ENCODE results near the gene TM4SF18. TPM values are rescaled to one million over a fixed set of nuclear protein-coding genes. Genes with fewer than 3 reads are reported as not detected.

The TM4SF18 gene
- polyA plus RNA-seq, 10 donors, result 12.1 to 21.0 (median 15.9) TPM

DNA sequence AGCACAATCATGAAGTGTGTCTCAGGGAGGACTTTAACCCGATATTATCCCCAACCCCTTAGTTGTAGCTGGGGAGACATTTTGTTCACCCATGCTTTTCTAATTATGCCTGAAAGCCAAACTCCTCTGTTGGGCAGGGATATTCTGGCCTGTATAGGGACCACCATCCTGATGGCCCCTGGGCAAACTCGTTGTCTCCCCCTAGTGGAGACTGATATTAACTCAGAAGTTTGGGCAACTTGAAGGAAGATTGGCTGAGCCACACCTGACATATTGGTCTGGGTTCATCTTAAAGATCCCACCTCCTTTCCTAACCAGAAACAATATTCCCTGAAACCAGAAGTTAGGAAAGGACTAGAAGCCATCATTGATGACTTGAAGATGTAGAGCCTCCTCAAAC is 42.3 kb downstream of the TM4SF18 start:
- no peak for DNase-seq

DNA sequence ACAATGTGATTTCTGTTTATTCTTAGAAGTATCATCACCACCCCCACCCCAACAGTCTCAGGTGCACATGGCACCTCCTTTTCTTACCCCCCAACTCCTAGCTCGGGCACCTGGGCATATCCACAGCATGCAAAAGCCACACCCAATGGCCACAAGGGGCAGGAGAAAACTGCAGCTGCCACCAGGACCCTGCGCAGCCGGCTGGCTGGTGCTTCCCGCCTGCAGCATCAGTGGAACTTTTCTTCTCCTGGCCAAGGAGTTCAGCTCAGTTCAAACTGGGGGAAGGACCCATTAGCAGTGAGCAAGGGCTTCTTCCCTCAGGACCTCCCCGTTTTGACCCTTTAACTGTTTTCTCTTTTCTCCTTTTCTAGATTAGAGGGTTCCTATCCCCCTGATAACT is 44.8 kb downstream of the TM4SF18 start:
- DNase-seq, result no peak

DNA sequence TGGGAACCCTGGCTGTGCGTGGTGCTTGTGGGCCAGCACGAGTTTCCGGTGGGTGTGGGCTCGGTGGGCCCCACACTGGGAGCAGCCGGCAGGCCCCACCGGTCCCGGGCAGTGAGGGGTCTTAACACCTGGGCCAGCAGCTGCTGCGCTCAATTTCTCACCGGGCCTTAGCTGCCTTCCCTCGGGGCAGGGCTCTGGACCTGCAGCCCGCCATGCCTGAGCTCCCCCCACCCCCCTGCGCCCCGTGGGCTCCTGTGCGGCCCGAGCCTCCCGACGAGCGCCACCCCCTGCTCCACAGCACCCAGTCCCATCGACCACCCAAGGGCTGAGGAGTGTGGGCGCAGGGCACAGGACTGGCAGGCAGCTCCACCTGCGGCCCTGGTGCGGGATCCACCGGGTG is 49.4 kb downstream of the TM4SF18 start:
- DNase-seq, result no peak

DNA sequence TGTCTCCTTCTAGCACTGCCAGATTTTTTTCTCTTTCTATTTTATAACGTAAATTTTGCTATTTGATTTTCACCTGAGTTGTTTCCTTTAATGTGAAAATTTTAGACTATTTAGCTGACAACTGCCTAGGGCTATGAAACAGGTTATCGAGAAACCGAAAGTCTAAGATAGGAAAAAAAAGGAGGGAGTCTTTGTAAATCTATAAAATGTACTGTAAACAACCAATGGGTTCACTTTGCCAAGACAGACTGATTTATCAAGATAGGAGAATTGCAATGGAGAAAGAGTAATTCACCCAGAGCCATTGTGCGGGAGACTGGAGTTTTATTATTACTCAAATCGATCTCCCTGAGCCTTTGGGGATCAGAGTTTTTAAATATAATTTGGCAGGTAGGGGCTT is 50.0 kb downstream of the TM4SF18 start:
- DNase-seq, result no peak

DNA sequence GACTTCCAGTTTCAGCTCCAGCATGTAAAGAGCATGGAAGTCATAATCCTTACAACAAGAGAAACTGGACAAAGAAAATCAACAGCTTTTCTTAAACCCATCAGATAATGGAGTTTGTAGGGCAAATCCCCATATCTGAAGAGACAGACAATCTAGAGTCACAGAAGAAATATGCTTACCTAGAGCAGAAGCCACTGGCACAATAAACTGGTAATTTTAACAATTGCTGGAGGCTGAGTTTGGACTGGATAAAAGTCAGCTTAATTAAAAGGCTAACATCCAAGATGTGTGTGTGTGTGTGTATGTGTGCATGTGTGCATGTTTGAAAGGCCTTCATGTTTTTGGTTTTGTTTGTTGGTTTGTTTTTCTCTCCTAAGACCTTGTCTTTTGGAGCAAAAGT is 50.6 kb downstream of the TM4SF18 start:
- DNase-seq, result no peak

DNA sequence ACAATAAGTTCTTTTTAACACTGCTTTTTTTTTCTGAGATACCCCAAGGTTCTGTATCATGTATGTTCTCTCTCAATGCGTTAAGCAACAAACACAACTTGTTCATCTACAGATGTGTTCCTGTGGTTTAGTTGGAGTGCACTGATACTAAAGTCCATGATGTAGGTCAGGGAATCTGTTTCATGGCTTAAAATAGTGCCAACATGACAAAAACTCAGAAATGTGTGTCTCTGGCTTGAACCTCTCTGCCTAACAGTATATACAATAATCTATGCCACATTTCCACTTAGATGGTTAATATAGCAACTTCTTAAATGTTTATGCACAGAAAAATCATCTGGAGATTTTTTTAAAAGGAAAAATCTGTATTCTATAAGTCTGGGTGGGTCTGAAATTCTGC is 51.1 kb downstream of the TM4SF18 start:
- no peak for DNase-seq

DNA sequence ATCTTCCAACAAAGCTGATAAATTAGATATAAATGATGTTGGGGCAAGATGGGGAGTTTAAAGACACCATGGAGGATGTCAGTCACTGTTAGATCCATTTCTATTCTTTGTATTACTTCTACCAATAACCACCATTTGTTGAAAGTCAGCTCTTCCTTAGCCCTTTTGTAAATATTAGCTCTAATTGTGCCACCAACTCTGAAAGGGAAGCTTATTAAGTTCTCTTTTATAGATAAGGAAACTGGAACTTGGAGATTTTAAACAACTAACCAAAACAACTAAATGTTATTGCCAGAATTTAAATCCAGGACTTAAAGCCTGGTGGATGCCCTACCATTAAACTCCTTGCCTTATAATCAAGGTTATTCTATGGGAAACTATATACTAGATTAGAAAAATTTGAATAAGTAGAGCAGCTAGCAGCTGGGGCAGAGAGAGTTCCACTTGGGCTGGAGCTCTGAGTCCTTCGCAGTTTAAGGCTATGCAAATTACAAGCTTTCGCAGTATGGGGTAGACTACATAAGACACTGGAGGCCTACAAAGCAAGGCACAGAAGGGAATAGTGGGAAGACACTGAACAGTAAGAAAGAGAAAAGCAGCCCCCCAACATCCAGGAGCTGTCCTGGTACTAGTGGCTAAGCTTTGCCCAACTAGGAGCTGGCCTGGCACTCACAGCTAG is 52.6 kb downstream of the TM4SF18 start:
- no peak for DNase-seq

DNA sequence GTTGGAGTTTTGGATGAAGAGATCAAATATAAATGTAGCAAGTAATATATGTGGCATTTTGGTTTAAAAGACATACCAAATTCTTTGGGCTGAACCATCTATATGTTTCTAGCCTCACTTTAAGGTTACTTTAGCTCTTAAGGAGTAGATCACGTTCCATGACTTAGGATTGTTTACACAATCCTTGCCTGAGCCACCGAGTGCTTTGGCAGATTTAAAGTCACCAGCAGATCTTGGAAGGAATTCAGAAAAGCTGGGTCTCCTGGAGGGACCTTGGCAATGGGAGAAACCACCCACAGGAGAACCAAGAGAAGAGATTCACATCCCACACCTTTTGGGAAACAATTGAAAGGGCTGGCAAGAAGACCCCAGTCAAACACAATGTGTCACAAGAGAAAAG is 54.5 kb downstream of the TM4SF18 start:
- DNase-seq, result no peak

DNA sequence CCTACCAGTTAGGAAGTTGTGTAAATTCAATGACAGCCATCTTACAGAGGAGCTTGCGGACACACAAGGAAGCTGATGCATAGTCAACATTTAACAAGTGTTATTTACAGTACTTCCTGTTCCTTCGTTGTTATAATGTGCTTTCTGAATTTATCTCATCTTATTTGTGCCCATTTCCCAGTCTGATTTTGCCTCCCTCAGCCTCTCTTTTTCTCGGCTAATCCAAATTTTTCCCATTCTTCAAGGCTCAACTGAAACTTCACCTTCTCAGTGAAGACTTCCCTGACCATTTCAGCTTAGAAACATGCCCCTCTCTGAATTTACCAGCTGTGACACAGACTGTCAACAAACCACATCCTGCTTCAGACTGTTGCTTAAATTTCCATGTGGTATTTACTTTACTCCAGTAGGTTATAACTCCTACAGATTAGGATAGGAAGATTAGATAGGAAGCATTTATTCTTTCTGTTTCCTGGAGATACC is 56.1 kb downstream of the TM4SF18 start:
- DNase-seq, result peak in 1 of 3 donors; percentile 54

DNA sequence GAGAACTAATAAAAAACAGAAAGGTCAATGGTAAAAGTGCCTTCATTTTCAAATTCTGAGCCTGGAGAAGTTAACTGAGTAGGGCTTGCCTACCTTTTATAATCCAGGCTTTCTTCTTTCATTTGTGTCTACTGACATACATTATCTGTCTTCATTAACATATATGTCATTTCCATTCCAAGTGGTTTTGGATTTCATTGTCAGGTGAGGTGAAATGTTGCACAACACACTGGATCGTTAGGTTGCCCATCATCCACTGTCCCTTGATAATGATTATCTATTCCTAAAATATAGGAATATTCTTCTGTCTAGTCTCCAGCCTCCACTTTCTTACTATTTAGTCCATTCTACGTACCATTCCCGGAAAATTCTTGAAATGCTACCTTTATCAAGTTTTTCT is 56.8 kb downstream of the TM4SF18 start:
- DNase-seq, result no peak

DNA sequence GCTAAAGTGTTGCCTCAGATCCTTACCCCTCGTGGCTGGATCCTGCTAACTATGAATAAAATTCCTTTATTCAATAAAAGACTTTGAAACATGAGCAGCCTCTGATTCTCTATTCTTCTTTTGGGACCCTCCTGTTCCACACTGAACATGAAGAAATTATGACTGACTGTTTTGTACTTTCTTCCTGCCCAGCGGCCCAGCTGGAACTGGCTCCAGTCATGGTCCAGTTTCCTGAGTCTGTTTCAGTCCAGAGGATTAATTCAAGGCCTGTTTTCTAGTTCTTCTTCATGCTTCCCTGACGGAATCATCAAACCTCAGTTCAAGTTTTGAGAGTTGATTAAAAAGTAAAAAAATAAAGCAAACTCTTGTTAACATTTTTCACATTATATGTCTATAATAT is 59.2 kb downstream of the TM4SF18 start:
- peak in 1 of 3 donors; percentile 14 for DNase-seq

DNA sequence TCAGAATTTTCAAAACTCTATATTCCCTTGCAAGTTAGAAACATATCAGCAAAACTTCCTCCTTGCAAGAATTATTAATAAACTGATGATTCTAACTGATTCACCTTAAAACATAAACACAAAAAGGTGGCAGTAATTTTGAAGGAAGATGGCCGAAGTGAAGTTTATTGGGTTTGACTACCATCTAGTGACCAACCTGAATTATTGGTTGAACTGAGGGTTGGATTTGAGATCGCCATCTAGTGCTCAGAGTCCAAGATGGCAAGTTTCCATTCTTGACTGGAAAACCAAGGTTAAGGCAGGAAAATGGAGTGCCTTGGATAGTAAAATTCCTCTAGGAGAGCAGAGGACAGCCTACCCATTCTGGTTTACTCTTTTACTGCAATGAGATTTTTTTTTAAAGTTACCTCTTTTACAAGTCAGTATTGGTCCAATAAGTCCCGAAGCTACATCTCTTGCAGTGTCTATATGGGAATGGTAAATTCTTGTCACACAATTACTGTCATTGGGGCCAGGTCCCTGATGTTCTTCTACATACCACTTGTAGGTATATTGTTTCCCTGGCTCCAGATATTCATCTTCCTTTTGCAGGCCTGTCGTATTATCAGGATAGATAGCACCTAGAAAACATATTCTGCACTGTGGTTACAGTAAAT is 60.2 kb downstream of the TM4SF18 start:
- peak; percentile 80 to 88 (median 85) for DNase-seq

DNA sequence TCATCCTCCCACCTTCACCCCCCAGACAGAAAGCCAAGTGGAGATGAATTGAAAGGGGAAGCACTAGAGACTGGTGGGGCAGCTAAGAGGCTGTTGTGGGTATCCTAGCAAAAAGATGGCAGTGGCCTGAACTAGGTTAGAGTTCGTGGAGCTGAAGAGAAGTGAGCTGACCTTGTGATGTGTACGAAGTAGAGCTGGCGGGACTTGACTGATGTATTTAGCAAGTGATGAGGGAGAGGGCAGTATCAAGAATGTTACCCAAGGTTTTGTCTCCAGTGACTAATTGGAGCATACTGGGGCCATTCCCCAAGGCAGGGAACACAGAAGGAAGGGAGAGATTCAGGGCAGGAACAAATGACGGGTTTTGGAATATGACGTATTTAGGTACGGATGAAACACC is 61.8 kb downstream of the TM4SF18 start:
- no peak for DNase-seq

DNA sequence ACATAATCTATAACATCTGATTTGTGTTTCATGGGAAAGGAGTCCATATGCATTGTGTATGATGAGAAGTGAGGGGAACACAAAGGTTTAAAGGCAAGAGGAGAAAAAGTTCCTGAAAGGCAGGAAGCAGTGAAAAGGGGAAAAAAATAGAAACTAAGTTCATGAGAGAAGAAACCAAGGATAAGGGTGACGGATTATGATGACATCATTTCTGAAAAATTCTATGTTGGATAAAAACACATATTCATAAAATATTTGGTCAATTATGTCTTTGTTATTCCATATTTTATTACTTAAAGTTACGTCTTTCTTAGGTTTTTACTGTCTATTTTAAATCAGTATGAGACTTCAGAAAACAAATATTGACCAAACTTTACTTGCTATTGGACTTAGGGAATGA is 63.3 kb downstream of the TM4SF18 start:
- DNase-seq, result no peak

DNA sequence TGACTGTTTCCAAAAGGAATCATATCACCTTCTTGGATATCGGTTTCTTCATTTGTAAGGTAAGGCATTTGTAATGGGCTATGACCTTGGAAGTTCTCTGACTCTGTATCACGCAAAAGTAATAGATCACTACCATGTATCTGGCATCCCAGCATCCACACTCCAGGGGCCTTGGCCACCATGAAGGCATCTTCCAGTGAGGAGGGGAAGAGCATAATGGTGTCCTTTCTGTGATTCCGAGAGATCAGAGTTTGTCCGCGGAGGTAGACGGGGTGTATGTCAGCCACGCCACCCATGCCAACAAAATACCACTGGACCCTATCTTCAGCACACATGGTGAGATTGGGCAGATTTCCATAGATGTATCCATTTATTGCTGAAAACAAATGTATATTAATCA is 63.7 kb downstream of the TM4SF18 start:
- DNase-seq, result no peak

Other genes with a start within 250 kb of the TM4SF18 start
- 10 to 100 TPM; 15.2 to 29.2 (median 21.4) TPM for gene HLTF, start 247.1 kb downstream of the TM4SF18 start, polyA plus RNA-seq (ENCODE audit: insufficient read length in 10 of 10)
- gene HPS3, start 204.0 kb downstream of the TM4SF18 start, polyA plus RNA-seq (ENCODE audit: insufficient read length in 10 of 10), result 10 to 100 TPM; 10.8 to 16.4 (median 12.7) TPM
- gene CP, start 111.8 kb downstream of the TM4SF18 start, polyA plus RNA-seq (ENCODE audit: insufficient read length in 10 of 10), result 1 to 10 TPM in 9 of 10 donors, under 1 TPM in 1; 0.63 to 3.0 (median 2.1) TPM
- 10 to 100 TPM; 35.7 to 54.8 (median 43.3) TPM for gene TM4SF1, start 44.0 kb upstream of the TM4SF18 start, polyA plus RNA-seq (ENCODE audit: insufficient read length in 10 of 10)
- gene TM4SF4, start 141.1 kb upstream of the TM4SF18 start, polyA plus RNA-seq (ENCODE audit: insufficient read length in 10 of 10), result under 1 TPM in 2 of 10 donors, not detected in 8; 0.18 to 0.77 TPM

Measured in muscle of back (tissue), 11 donors.